ENCODE measurements around the gene KRTAP20-2. TPM values are rescaled to one million over a fixed set of nuclear protein-coding genes. Genes with fewer than 3 reads are reported as not detected.

The KRTAP20-2 gene
- polyA plus RNA-seq, 1 donor (not counting 4 experiments of a cell fraction or from before 2014, with no cell fraction given): not detected

GRCh38 chr21:30638686-30639085 lies 3.7 kb downstream of the KRTAP20-2 start:
- no peak overlapping the region for H2AFZ ChIP-seq (ENCODE audit: control insufficient read depth, low read length)
- H3K4me2 ChIP-seq (ENCODE audit: control insufficient read depth, extremely low read depth, insufficient read depth, low read depth, low read length): no peak overlapping the region
- H3K4me1 ChIP-seq (ENCODE audit: control insufficient read depth, extremely low read depth, insufficient read depth, low read length): no peaks in the 10 kb centered on the region
- H3K27me3 ChIP-seq (ENCODE audit: control insufficient read depth, extremely low read depth, insufficient read depth, low read length): no peaks in the 10 kb centered on the region
- DNase-seq (ENCODE audit: low read depth, low spot score) (no peak), FAIRE-seq (no peak)
- H3K9me1 ChIP-seq (ENCODE audit: control insufficient read depth, extremely low read depth, insufficient read depth, low read length): no peaks in the 10 kb centered on the region
- no peaks in the 10 kb centered on the region for H3K9me3 ChIP-seq (ENCODE audit: control insufficient read depth, low read depth, low read length)
- no peak overlapping the region for H3K27ac ChIP-seq (ENCODE audit: control insufficient read depth, insufficient read depth, low read length)
- no peak for TF ChIP-seq EZH2 (IDR thresholded peaks at IDR 0.05; ENCODE audit: low read length)
- TF ChIP-seq CTCF (optimal IDR thresholded peaks at IDR 0.05 in 1 of 3, IDR thresholded peaks at IDR 0.05 in 1 of 3, conservative IDR thresholded peaks at IDR 0.05 in 1 of 3; ENCODE audit: extremely low read depth in 1 of 3, insufficient read depth in 2 of 3, low read length in 3 of 3): no peak
- dilution Hi-C loops (cut with MboI; ENCODE audit: extremely low pct_ligation_motif_present, low sequenced_read_pairs): no loop called here
- H4K20me1 ChIP-seq (ENCODE audit: control insufficient read depth, extremely low read depth, insufficient read depth, low read length): no peaks in the 10 kb centered on the region
- no peak overlapping the region for H3K4me3 ChIP-seq (ENCODE audit: control insufficient read depth in 2 of 3, extremely low read depth in 1 of 3, insufficient read depth in 2 of 3, low read depth in 1 of 3, low read length in 3 of 3)
- no peaks in the 10 kb centered on the region for H3K79me2 ChIP-seq (ENCODE audit: control insufficient read depth, insufficient read depth, low read length)
- no peak overlapping the region for H3K9ac ChIP-seq (ENCODE audit: control insufficient read depth, extremely low read depth, insufficient read depth, low read length)
- no peaks in the 10 kb centered on the region for H3K36me3 ChIP-seq (ENCODE audit: control insufficient read depth in 2 of 2, extremely low read depth in 1 of 2, insufficient read depth in 2 of 2, low read length in 2 of 2)

- dilution Hi-C loops (cut with MboI; ENCODE audit: extremely low pct_ligation_motif_present, low sequenced_read_pairs): no loop called here
- no peaks in the 10 kb centered on the region for H3K4me1 ChIP-seq (ENCODE audit: control insufficient read depth, extremely low read depth, insufficient read depth, low read length)
- no peak within 1 kb of the TSS for H3K4me2 ChIP-seq (ENCODE audit: control insufficient read depth, extremely low read depth, insufficient read depth, low read depth, low read length)
- H3K9me3 ChIP-seq (ENCODE audit: control insufficient read depth, low read depth, low read length): no peaks in the 10 kb centered on the region
- no peaks in the 10 kb centered on the region for H3K36me3 ChIP-seq (ENCODE audit: control insufficient read depth in 2 of 2, extremely low read depth in 1 of 2, insufficient read depth in 2 of 2, low read length in 2 of 2)
- no peak for FAIRE-seq
- H4K20me1 ChIP-seq (ENCODE audit: control insufficient read depth, extremely low read depth, insufficient read depth, low read length): no peaks in the 10 kb centered on the region
- H3K9ac ChIP-seq (ENCODE audit: control insufficient read depth, extremely low read depth, insufficient read depth, low read length): no peak within 1 kb of the TSS
- no peak within 1 kb of the TSS for H2AFZ ChIP-seq (ENCODE audit: control insufficient read depth, low read length)
- H3K4me3 ChIP-seq (ENCODE audit: control insufficient read depth in 2 of 3, extremely low read depth in 1 of 3, insufficient read depth in 2 of 3, low read depth in 1 of 3, low read length in 3 of 3): no peak within 1 kb of the TSS
- no peak within 1 kb of the TSS for H3K27ac ChIP-seq (ENCODE audit: control insufficient read depth, insufficient read depth, low read length)
- no peaks in the 10 kb centered on the region for H3K27me3 ChIP-seq (ENCODE audit: control insufficient read depth, extremely low read depth, insufficient read depth, low read length)
- H3K79me2 ChIP-seq (ENCODE audit: control insufficient read depth, insufficient read depth, low read length): no peaks in the 10 kb centered on the region
- H3K9me1 ChIP-seq (ENCODE audit: control insufficient read depth, extremely low read depth, insufficient read depth, low read length): no peaks in the 10 kb centered on the region
- TF ChIP-seq CTCF (optimal IDR thresholded peaks at IDR 0.05 in 1 of 3, IDR thresholded peaks at IDR 0.05 in 1 of 3, conservative IDR thresholded peaks at IDR 0.05 in 1 of 3; ENCODE audit: extremely low read depth in 1 of 3, insufficient read depth in 2 of 3, low read length in 3 of 3): no peak
- TF ChIP-seq EZH2 (IDR thresholded peaks at IDR 0.05; ENCODE audit: low read length): no peak
- no peak for DNase-seq (ENCODE audit: low read depth, low spot score)
These were observed 7.6 kb downstream of the KRTAP20-2 start, which contains the start of gene KRTAP20-3 for GRCh38 chr21:30642564-30642963. TSS of gene KRTAP20-3 (plus strand) at chr21:30642864.
